ENCODE measurements around the gene JUP. TPM values are rescaled to one million over a fixed set of nuclear protein-coding genes. Genes with fewer than 3 reads are reported as not detected.
"Not testable (repeated sequence)": the region's sequence is repeated elsewhere in the genome, so short reads cannot be mapped to it uniquely, and the experiment has no call there.

Gene JUP
- 10 to 100 TPM; 31.1 to 93.5 (median 42.0) TPM for total RNA-seq
- polyA plus RNA-seq = 10 to 100 TPM; 46.8 to 50.4 TPM

DNA sequence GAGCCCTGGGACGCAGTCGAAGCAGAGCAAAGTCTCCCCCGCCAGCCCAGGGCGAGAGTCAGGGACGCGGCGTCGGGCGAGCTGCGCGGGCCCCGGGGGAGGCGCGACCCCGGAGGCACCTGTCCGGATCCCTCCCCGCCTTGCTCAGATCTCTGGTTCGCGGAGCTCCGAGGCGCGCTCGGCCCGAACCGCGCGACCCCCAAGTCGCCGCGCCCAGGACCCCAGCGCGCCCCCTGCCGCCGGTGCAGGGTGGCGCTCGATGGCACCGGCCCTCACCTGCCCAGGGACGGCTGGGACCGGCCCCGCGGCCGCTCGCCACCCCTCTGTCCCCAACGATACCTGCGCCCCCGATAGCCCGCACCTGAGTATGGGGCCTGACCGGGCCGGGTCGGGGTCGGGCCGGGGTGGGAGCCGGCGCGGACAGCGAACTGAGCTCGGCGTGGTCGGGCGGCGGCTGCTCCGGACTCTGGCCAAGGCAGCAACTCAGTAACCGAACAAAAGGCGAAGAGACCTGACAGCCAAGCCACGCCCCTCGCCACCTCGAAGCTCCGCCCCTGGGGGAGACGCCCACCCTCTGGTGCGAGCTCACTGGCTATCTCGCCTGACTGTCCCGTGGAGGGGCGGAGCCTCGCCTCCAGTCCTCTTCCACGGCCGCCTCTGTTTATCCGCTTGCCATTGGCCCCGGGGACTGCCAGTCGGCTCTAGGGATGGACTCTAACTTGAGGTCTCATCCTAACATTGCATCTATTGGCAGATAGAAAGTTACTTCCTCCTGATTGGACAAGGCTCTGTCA lies at the start of gene JUP:
Gene JUP, minus strand, starts transcription at position 485 of the 794 bp plus-strand sequence. CDS start 14,857 bp downstream, outside the sequence.
- Histone ChIP-seq H3K36me3 (no peaks in the 10 kb centered on the region), H3K4me1 (peaks cover 5 to 29% (median 7%) of the 10 kb centered on the region in 3 donors), H3K4me3 (peak within 1 kb of the TSS; percentile 52 to 88 (median 70)), H3K27me3 (no peaks in the 10 kb centered on the region), H3K9me3 (no peaks in the 10 kb centered on the region), H3K27ac (peak within 1 kb of the TSS; percentile 90 to 98 (median 95))
- peak; percentile 100 for DNase-seq
- 0 to 1% methylated on average over 74 to 79 of the region's 79 CpGs for WGBS, 2 donors
- intact Hi-C loops (cut with DNase I) = no loop called here
- ATAC-seq = peak; percentile 91 to 95 (median 92)
- FAIRE-seq = peak; percentile 94
- TF ChIP-seq, protein P1, sequence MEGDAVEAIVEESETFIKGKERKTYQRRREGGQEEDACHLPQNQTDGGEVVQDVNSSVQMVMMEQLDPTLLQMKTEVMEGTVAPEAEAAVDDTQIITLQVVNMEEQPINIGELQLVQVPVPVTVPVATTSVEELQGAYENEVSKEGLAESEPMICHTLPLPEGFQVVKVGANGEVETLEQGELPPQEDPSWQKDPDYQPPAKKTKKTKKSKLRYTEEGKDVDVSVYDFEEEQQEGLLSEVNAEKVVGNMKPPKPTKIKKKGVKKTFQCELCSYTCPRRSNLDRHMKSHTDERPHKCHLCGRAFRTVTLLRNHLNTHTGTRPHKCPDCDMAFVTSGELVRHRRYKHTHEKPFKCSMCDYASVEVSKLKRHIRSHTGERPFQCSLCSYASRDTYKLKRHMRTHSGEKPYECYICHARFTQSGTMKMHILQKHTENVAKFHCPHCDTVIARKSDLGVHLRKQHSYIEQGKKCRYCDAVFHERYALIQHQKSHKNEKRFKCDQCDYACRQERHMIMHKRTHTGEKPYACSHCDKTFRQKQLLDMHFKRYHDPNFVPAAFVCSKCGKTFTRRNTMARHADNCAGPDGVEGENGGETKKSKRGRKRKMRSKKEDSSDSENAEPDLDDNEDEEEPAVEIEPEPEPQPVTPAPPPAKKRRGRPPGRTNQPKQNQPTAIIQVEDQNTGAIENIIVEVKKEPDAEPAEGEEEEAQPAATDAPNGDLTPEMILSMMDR (IDR thresholded peaks at IDR 0.05) = peak; percentile 41 to 83 (median 75)

DNA sequence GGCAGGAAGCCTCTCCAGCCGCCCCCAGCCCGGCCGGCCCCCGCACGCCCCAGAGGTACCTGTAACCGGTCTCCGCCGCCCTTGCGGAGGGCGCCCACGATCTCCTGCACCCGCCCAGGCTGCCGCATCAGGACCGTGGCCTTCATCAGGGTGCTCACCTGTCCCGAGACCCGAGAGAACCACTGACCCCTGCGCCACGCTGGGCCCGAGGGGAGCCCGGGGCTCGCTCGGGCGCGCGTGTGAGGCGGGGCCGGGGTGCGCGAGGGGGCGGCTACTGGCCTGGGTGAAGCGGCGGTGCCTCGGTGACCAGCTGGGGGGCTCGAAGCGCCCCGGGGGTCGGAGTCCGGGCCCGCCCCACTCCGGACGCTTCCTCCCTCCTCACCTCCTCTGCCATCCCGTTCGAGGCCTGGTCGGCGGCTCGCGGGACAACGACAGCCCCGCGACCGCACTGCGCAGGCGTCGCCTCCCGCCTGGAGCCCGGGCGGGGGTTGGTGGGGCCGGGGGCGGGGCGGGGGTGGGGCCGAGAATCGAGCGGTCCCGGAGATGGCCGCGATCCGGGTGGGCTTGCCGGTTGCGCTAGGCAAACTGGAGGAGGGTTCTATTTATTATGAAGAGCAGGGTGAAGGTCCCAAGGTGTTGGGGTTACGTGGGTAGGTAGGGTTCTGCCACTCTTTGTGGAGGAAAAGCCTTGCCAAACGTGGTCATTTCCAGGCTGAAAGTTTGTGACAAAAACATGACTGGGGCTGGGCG lies 49.5 kb upstream of the JUP start, which contains the start of gene NT5C3B:
Gene NT5C3B, minus strand, starts transcription at position 433 of the 750 bp plus-strand sequence. Its CDS starts 39 bp downstream, at position 394.
- Histone ChIP-seq H3K27ac (peak within 1 kb of the TSS in 3 of 4 donors; percentile 4 to 44 (median 17)), H3K27me3 (no peaks in the 10 kb centered on the region), H3K9me3 (no peaks in the 10 kb centered on the region), H3K36me3 (peaks cover 0 to 12% (median 0%) of the 10 kb centered on the region in 3 donors), H3K4me1 (peaks cover 0 to 5% (median 5%) of the 10 kb centered on the region in 3 donors), H3K4me3 (peak within 1 kb of the TSS; percentile 56 to 93 (median 84))
- 1% methylated on average over 55 to 72 of the region's 72 CpGs for WGBS, 2 donors
- intact Hi-C loops (cut with DNase I) = no loop called here
- TF ChIP-seq, protein P1 (IDR thresholded peaks at IDR 0.05) = no peak
- DNase-seq (peak; percentile 58 to 87 (median 74)), FAIRE-seq (no peak), ATAC-seq (peak; percentile 94 to 98 (median 96))

DNA sequence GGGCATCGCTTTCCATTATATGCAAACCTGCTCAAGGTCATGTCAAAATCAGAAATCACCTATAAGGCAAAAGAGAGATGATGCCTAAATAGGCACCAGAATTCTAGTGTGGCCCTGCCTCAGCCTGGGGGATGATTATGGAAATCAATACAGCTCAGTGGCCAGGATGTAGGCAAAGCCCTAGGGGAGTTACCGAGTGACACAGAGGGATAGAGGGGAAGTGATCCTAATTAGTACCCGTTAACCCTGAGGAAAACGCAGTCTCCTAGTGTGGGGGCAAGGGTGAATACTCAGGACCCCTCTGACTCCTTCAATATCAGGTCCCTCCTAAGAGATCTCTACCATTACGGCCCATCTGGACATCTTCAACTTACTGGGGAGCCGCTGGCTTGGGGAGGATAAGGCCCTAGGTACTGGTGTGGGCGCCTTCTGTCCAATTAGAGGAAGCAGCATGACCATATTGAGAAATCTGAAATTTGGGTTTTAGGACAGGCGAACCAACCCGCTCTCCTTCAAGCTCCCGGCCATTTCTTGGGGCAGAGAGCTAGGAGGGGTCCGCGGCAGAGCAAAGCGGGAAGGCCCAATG lies 48.8 kb upstream of the JUP start:
- H3K36me3 ChIP-seq = peaks cover 0 to 12% (median 0%) of the 10 kb centered on the region in 3 donors
- H3K27me3 ChIP-seq = no peaks in the 10 kb centered on the region
- peak overlapping the region; percentile 56 to 93 (median 84) for H3K4me3 ChIP-seq
- DNase-seq = no peak
- TF ChIP-seq, protein P1 (IDR thresholded peaks at IDR 0.05) = no peak
- intact Hi-C loops (cut with DNase I) = no loop called here
- FAIRE-seq = no peak
- peak overlapping the region in 2 of 4 donors; percentile 4 to 44 for H3K27ac ChIP-seq
- H3K9me3 ChIP-seq = no peaks in the 10 kb centered on the region
- 10 to 11% methylated on average over 13 of the region's 13 CpGs for WGBS, 2 donors
- peaks cover 0 to 5% (median 5%) of the 10 kb centered on the region in 3 donors for H3K4me1 ChIP-seq
- ATAC-seq = peak; percentile 17 to 51 (median 49)

DNA sequence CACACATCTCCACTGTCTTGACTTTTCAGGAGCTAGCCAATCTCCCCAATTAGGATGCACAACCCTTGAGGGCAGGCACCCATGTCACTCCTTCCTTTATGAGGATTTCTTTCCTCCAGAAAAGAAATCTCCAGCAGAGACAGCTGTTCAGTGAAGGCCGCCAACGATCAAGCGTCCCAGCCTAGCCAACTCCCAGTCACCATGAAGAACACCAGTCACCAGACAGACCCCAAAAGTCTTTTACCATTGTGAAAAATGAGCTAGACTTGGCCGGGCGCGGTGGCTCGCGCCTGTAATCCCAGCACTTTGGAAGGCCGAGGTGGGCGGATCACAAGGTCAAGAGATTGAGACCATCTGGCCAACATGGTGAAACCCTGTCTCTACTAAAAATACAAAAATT lies 43.5 kb upstream of the JUP start:
- FAIRE-seq; H3K4me3 ChIP-seq; H3K4me1 ChIP-seq; H3K27me3 ChIP-seq; ATAC-seq; intact Hi-C loops (cut with DNase I); H3K27ac ChIP-seq; H3K9me3 ChIP-seq: not testable (repeated sequence)
- WGBS, 2 donors = 81 to 82% methylated on average over 10 of the region's 10 CpGs
- H3K36me3 ChIP-seq = peaks cover 0 to 52% (median 6%) of the 10 kb centered on the region in 3 donors
- peak in 2 of 6 donors; percentile 12 to 18 for DNase-seq

Measured in pancreas (tissue), 10 donors.